ENCODE measurements around the gene RETREG2. TPM values are rescaled to one million over a fixed set of nuclear protein-coding genes. Genes with fewer than 3 reads are reported as not detected.

Gene RETREG2
- total and polyA plus RNA-seq, 2 experiments from 2014 or later = 13.2 to 41.8 TPM

- TF ChIP-seq ZNF331 (CRISPR knock-in tag; IDR thresholded peaks at IDR 0.05; ENCODE audit: low read depth) (no peak), CREB1 (CRISPR knock-in tag; IDR thresholded peaks at IDR 0.05; ENCODE audit: low read depth) (peak; percentile 48), ZNF114 (CRISPR knock-in tag; IDR thresholded peaks at IDR 0.05) (no peak), POLR2AphosphoS5 (IDR thresholded peaks at IDR 0.05; ENCODE audit: low read depth) (peak; percentile 75), JUNB (IDR thresholded peaks at IDR 0.05; ENCODE audit: unreplicated experiment) (no peak)
- TF ChIP-seq, protein P1, sequence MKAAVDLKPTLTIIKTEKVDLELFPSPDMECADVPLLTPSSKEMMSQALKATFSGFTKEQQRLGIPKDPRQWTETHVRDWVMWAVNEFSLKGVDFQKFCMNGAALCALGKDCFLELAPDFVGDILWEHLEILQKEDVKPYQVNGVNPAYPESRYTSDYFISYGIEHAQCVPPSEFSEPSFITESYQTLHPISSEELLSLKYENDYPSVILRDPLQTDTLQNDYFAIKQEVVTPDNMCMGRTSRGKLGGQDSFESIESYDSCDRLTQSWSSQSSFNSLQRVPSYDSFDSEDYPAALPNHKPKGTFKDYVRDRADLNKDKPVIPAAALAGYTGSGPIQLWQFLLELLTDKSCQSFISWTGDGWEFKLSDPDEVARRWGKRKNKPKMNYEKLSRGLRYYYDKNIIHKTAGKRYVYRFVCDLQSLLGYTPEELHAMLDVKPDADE (IDR thresholded peaks at IDR 0.05) = 0 out of 2 replicates have a peak, but pooled peaks have one; percentile 49
- Histone ChIP-seq H2AFZ (peak within 1 kb of the TSS; percentile 92), H3K27ac (ENCODE audit: low read depth) (peak within 1 kb of the TSS; percentile 92), H3K4me1 (ENCODE audit: insufficient read depth) (peaks cover 13% of the 10 kb centered on the region), H3K27me3 (ENCODE audit: insufficient read depth) (no peaks in the 10 kb centered on the region), H3K36me3 (ENCODE audit: insufficient read depth) (no peaks in the 10 kb centered on the region), H3K9me2 (ENCODE audit: insufficient read depth) (no peaks in the 10 kb centered on the region), H3F3A (replicated peaks; ENCODE audit: low read depth) (peaks cover 20% of the 10 kb centered on the region), H4K20me1 (replicated peaks; ENCODE audit: insufficient read depth) (no peaks in the 10 kb centered on the region; the same call in 1 of the 2 replicates), H3K4me2 (peak within 1 kb of the TSS; percentile 95), H3K4me3 (peak within 1 kb of the TSS; percentile 71), H3K79me2 (replicated peaks; ENCODE audit: insufficient read depth) (peaks cover 7% of the 10 kb centered on the region)
- Mint-ChIP-seq H3K4me1 (peaks cover 13% of the 10 kb centered on the region; the same call in 2 of the 3 replicates), H3K27me3 (ENCODE audit: insufficient read depth, low read depth, poor library complexity) (peaks cover 15% of the 10 kb centered on the region), H3K4me3 (peak within 1 kb of the TSS; percentile 90), H3K36me3 (ENCODE audit: low read depth) (peaks cover 36% of the 10 kb centered on the region), H3K9me3 (no peaks in the 10 kb centered on the region; the same call in 2 of the 3 replicates), H3K27ac (peak within 1 kb of the TSS; percentile 87)
- peak; percentile 75 for ATAC-seq
- DNase-seq (ENCODE audit: low spot score) = peak; percentile 84
These were observed 1.1 kb upstream of the RETREG2 start, which contains the start of gene CNPPD1 for GRCh38 chr2:219176818-219177551. CNPPD1 (minus strand) TSS chr2:219176925; CDS start chr2:219176828, 97 bp downstream.

DNA sequence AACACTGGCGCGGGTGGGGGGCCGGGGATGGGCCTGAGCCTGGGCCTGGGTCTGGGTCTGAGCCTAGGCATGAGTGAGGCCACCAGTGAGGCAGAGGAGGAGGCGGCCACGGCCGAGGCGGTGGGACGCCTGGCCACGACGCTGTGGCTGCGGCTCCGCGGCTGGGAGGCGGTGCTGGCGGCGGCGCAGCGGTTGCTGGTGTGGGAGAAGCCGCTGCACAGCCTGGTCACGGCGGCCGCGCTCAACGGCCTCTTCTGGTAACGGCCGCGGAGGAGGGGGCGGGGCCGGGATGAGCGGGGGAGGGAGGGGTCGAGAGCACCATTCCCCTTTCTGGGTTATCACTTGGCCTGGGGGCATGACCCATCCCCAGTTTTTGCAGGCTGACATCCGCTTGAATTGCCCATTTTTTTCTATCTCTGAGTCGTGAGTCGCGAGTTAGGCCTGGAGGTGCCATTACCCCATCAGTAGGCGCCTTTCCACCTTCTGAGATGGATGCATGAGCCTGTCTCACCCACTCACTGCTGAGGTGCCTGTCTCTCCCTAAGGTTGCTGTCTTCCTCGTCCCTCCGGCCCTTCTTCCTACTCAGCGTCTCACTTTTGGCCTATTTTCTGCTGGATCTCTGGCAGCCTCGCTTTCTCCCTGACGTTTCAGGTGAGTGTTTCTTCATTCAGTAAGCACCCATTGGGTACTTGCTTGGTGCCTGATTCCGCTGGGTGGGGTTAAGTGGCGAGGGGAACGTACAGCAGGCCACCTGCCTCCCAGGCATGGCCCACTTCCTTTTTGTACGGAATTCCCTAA is 501 bp downstream of the RETREG2 start:
- Mint-ChIP-seq H3K9me3 (no peaks in the 10 kb centered on the region; the same call in 2 of the 3 replicates), H3K4me3 (peak overlapping the region; percentile 94), H3K27ac (peak overlapping the region; percentile 10; the same call in 1 of the 2 replicates), H3K4me1 (peaks cover 13% of the 10 kb centered on the region; the same call in 2 of the 3 replicates), H3K36me3 (ENCODE audit: low read depth) (peaks cover 41% of the 10 kb centered on the region), H3K27me3 (ENCODE audit: insufficient read depth, low read depth, poor library complexity) (peaks cover 10% of the 10 kb centered on the region)
- H3K27ac ChIP-seq (ENCODE audit: low read depth) = no peak overlapping the region
- TF ChIP-seq ZNF114 (CRISPR knock-in tag; IDR thresholded peaks at IDR 0.05) (no peak), CTCF (conservative IDR thresholded peaks at IDR 0.05; ENCODE audit: low read depth in 2 of 2) (0 out of 4 replicates have a peak, but pooled peaks of 1 of the 2 experiments have one; percentile 16)
- H3K4me3 ChIP-seq = peak overlapping the region; percentile 71
- no peaks in the 10 kb centered on the region; the same call in 1 of the 2 replicates for H4K20me1 ChIP-seq (replicated peaks; ENCODE audit: insufficient read depth)
- peaks cover 7% of the 10 kb centered on the region for H3K79me2 ChIP-seq (replicated peaks; ENCODE audit: insufficient read depth)
- H3K4me1 ChIP-seq (ENCODE audit: insufficient read depth) = peaks cover 13% of the 10 kb centered on the region
- DNase-seq (ENCODE audit: low spot score) = peak; percentile 51
- H3K9me2 ChIP-seq (ENCODE audit: insufficient read depth) = no peaks in the 10 kb centered on the region
- H3K27me3 ChIP-seq (ENCODE audit: insufficient read depth) = no peaks in the 10 kb centered on the region
- peak overlapping the region; percentile 59 for H2AFZ ChIP-seq
- ATAC-seq = peak; percentile 5
- no peaks in the 10 kb centered on the region for H3K36me3 ChIP-seq (ENCODE audit: insufficient read depth)
- H3K4me2 ChIP-seq = peak overlapping the region; percentile 95
- peaks cover 20% of the 10 kb centered on the region for H3F3A ChIP-seq (replicated peaks; ENCODE audit: low read depth)

All from GM23338 (cell line).